ENCODE results near the gene C17orf78. TPM values are rescaled to one million over a fixed set of nuclear protein-coding genes. Genes with fewer than 3 reads are reported as not detected.

C17orf78 gene
- total and polyA plus RNA-seq, 4 donors = 0.57 TPM; not detected in 3

DNA sequence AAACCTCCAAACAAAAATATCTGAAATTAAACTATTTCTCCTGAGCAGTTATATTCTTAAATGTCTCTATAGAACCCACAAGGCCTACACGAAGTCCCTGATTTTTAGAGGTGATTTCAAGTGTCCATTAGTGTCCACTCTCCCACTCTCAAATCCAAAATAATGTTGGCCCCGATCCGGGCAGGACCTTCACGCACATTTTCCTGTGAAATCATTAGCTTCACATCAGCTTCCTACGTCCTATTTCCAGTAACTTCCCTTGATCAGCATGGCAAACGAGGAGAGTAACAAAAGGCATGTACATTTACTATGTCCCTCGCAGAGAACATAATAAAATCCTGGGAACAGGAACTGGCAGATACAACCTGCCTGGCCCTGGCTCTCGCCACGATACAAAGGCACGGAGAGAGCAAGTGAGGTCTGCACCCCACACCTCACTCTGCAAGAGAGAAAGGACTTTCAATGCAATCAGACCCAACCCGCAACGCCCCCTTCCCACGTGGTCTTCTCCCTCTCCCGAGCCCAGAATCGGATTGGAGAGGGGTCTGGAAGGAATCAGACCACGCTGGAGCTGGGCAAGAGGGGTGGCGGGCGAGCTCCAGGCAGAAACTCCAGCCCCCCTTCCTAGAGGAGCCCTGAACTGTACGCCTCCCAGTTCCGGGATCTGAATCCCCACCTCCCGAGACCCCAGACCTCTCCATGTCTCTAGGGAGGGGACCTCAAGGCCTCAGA lies 17.5 kb upstream of the C17orf78 start:
- Histone ChIP-seq H3K9me3 (ENCODE audit: control insufficient read depth, insufficient read depth, low read length) (no peaks in the 10 kb centered on the region), H3K27me3 (ENCODE audit: control insufficient read depth, insufficient read depth, low read length) (no peaks in the 10 kb centered on the region), H3K4me3 (ENCODE audit: low read depth, low read length) (peak overlapping the region; percentile 80), H3K27ac (ENCODE audit: low read depth, low read length) (peak overlapping the region; percentile 81), H3K4me1 (ENCODE audit: control insufficient read depth, insufficient read depth, low read length) (peaks cover 21% of the 10 kb centered on the region), H3K36me3 (ENCODE audit: control insufficient read depth, insufficient read depth, low read length) (no peaks in the 10 kb centered on the region)
- WGBS (ENCODE audit: insufficient coverage) = 1% methylated on average over 18 of the region's 21 CpGs
- DNase-seq (ENCODE audit: low read depth in 4 of 6, low spot score in 6 of 6) = peak; percentile 57 to 93 (median 68)

DNA sequence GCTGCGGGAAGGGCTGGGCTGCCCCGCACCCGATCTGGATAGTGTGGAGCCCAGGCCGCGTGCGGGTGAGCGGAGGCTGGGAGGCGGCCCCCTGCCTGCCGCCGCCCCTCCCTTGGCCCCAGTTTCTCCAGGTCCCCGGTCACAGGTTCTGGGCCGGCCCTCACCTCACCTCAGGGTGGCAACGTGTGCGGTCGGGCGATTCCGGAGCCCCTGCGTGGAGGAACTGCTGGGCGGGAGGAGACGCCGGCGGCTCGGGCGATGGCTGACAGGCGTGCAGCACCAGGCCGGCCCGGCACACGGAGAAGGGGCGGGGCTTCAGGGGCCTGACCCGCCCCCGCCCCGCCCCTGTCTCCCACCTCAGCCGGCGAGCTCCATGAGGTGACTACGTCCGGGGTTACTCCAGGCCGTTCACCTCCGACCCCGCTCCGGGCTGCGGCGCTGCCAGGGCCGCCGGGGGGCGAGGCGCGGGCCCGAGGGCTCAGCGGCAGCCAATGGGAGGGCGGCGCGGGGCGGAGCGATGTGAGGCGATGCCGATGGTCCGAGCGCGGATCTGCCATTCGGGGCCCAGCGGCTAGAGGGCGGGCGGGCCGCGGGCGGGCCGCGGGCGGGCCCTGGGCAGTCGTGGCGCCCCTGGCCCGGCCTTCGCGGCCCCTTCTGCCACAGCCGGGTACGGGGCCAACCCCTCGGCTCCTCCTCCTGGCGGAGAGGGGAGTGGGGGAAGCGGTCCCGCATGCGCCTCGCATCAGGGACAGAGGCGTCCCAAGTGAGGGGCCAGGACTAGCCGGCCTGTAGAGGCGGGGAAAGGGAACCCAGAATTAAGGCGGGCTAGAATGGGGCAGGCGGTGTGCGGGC lies 16.7 kb upstream of the C17orf78 start:
- Histone ChIP-seq H3K4me1 (ENCODE audit: control insufficient read depth, insufficient read depth, low read length) (peaks cover 21% of the 10 kb centered on the region), H3K27ac (ENCODE audit: low read depth, low read length) (peak overlapping the region; percentile 87), H3K9me3 (ENCODE audit: control insufficient read depth, insufficient read depth, low read length) (no peaks in the 10 kb centered on the region), H3K4me3 (ENCODE audit: low read depth, low read length) (peak overlapping the region; percentile 80), H3K27me3 (ENCODE audit: control insufficient read depth, insufficient read depth, low read length) (no peaks in the 10 kb centered on the region), H3K36me3 (ENCODE audit: control insufficient read depth, insufficient read depth, low read length) (no peaks in the 10 kb centered on the region)
- under 1% methylated on average over 80 of the region's 88 CpGs for WGBS (ENCODE audit: insufficient coverage)
- DNase-seq (ENCODE audit: low read depth in 4 of 6, low spot score in 6 of 6) = peak; percentile 64 to 97 (median 82)

DNA sequence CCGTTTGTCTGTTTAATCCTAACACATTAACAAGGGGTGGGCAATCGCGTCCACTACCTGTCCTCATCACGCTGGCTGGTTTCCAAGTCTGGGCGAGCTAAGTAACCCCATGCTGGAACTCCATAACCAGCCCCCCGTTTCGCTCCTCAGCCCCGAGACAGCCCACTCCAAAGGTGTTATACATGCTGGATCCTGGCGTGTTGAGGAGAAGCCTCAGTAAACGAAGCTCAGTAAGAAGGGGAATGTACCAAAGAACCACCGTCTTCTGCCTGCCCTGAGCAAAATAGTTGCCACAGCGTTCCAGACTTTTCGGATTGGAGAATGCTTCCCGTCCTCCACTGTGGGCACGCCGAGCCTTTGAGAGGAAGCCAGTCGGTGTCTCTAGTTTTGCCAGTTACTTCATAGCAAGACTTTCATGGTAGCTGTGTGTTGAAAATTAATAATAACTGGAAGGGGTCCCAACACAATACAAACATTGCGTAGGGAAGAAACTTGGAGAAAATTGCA lies 16.1 kb upstream of the C17orf78 start:
- Histone ChIP-seq H3K36me3 (ENCODE audit: control insufficient read depth, insufficient read depth, low read length) (no peaks in the 10 kb centered on the region), H3K27me3 (ENCODE audit: control insufficient read depth, insufficient read depth, low read length) (no peaks in the 10 kb centered on the region), H3K4me1 (ENCODE audit: control insufficient read depth, insufficient read depth, low read length) (peaks cover 21% of the 10 kb centered on the region), H3K9me3 (ENCODE audit: control insufficient read depth, insufficient read depth, low read length) (no peaks in the 10 kb centered on the region), H3K4me3 (ENCODE audit: low read depth, low read length) (peak overlapping the region; percentile 61), H3K27ac (ENCODE audit: low read depth, low read length) (peak overlapping the region; percentile 87)
- whole genome bisulfite sequencing (ENCODE audit: insufficient coverage) = 13% methylated on average over 14 of the region's 18 CpGs
- no peak for DNase-seq (ENCODE audit: low read depth in 4 of 6, low spot score in 6 of 6)

DNA sequence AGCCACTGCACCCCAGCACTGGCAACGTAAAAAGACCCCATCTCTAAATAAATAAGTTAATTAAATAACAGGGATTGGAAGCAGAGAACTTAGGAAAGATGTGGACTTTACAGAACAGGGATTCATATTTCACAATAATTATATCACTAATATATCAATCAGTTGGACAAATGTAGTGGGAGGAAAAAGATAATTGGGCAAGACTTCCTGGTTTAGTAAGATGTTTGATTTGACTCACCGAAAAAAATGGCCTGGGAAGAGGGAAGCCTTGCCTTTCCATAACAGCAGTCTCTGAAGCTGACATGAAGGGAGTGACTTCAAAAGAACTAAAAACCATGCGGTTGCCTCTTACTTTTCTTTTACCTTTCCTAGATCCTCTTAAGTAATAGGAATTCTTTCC lies 15.2 kb upstream of the C17orf78 start:
- Histone ChIP-seq H3K27ac (ENCODE audit: low read depth, low read length) (no peak overlapping the region), H3K36me3 (ENCODE audit: control insufficient read depth, insufficient read depth, low read length) (no peaks in the 10 kb centered on the region), H3K9me3 (ENCODE audit: control insufficient read depth, insufficient read depth, low read length) (no peaks in the 10 kb centered on the region), H3K27me3 (ENCODE audit: control insufficient read depth, insufficient read depth, low read length) (no peaks in the 10 kb centered on the region), H3K4me1 (ENCODE audit: control insufficient read depth, insufficient read depth, low read length) (peaks cover 21% of the 10 kb centered on the region), H3K4me3 (ENCODE audit: low read depth, low read length) (no peak overlapping the region)
- no peak for DNase-seq (ENCODE audit: low read depth in 4 of 6, low spot score in 6 of 6)
- WGBS (ENCODE audit: insufficient coverage) = no CpG with 5 or more reads among the region's 3 CpGs

DNA sequence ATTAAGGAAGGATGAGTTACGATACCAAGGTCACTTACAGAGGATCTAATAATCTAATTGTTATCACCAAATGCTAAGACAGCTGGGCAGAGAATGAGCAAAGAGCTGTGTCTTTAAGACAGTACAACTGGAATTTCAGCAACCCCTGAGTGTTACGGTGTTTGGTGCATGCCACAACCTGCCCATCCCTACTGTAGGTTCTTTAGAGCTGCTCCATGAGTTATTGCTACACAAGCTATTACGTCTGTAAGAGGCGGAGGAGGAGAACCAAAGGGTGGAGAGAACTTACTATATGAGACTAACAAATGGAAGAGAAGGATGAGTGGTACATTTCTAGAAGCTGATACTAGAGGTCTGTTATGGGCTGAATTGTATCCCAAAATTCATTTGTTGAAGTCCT lies 14.2 kb upstream of the C17orf78 start:
- Histone ChIP-seq H3K27me3 (ENCODE audit: control insufficient read depth, insufficient read depth, low read length) (no peaks in the 10 kb centered on the region), H3K36me3 (ENCODE audit: control insufficient read depth, insufficient read depth, low read length) (no peaks in the 10 kb centered on the region), H3K27ac (ENCODE audit: low read depth, low read length) (no peak overlapping the region), H3K4me1 (ENCODE audit: control insufficient read depth, insufficient read depth, low read length) (peaks cover 19% of the 10 kb centered on the region), H3K9me3 (ENCODE audit: control insufficient read depth, insufficient read depth, low read length) (no peaks in the 10 kb centered on the region), H3K4me3 (ENCODE audit: low read depth, low read length) (no peak overlapping the region)
- no peak for DNase-seq (ENCODE audit: low read depth in 4 of 6, low spot score in 6 of 6)
- no CpG with 5 or more reads among the region's 4 CpGs for WGBS (ENCODE audit: insufficient coverage)

DNA sequence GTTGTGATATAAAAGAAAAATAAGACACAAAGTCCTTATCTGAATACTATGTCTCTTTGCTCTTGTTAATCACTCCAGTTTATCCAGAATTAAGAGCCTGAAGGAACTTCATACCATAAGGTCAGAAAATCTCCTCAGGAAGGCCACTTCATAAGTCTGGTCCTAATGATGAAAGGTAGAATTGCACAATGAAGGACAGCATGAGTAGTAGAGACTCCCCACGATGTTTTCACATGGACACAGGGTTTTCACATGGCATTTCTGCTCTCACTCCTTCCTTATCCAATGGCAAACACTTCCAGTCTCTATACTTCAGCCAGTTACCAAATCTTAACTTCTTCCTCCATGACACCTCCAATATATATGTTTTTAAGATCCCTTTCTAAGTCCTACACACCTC lies 10.2 kb upstream of the C17orf78 start:
- 86% methylated on average over 1 of the region's 1 CpG for WGBS (ENCODE audit: insufficient coverage)
- H3K4me3 ChIP-seq (ENCODE audit: low read depth, low read length) = no peak overlapping the region
- H3K36me3 ChIP-seq (ENCODE audit: control insufficient read depth, insufficient read depth, low read length) = no peaks in the 10 kb centered on the region
- no peaks in the 10 kb centered on the region for H3K4me1 ChIP-seq (ENCODE audit: control insufficient read depth, insufficient read depth, low read length)
- no peak overlapping the region for H3K27ac ChIP-seq (ENCODE audit: low read depth, low read length)
- no peaks in the 10 kb centered on the region for H3K27me3 ChIP-seq (ENCODE audit: control insufficient read depth, insufficient read depth, low read length)
- no peaks in the 10 kb centered on the region for H3K9me3 ChIP-seq (ENCODE audit: control insufficient read depth, insufficient read depth, low read length)
- no peak for DNase-seq (ENCODE audit: low read depth in 4 of 6, low spot score in 6 of 6)

- Histone ChIP-seq H3K4me1 (ENCODE audit: control insufficient read depth, insufficient read depth, low read length) (no peaks in the 10 kb centered on the region), H3K27ac (ENCODE audit: low read depth, low read length) (no peak overlapping the region)
- 60% methylated on average over 1 of the region's 3 CpGs for WGBS (ENCODE audit: insufficient coverage)
These were observed 7.2 kb upstream of the C17orf78 start for GRCh38 chr17:37368577-37368976.

GRCh38 chr17:37373530-37374159 lies 2.1 kb upstream of the C17orf78 start:
- Histone ChIP-seq H3K27ac (ENCODE audit: low read depth, low read length) (no peak overlapping the region), H3K4me3 (ENCODE audit: low read depth, low read length) (no peak overlapping the region)
- WGBS (ENCODE audit: insufficient coverage) = 14% methylated on average over 1 of the region's 4 CpGs

More at GRCh38 chr17:37368577-37368976, 7.2 kb upstream of the C17orf78 start:
- Histone ChIP-seq H3K9me3 (ENCODE audit: control insufficient read depth, insufficient read depth, low read length) (no peaks in the 10 kb centered on the region), H3K27me3 (ENCODE audit: control insufficient read depth, insufficient read depth, low read length) (no peaks in the 10 kb centered on the region), H3K36me3 (ENCODE audit: control insufficient read depth, insufficient read depth, low read length) (no peaks in the 10 kb centered on the region), H3K4me3 (ENCODE audit: low read depth, low read length) (no peak overlapping the region)
- no peak for DNase-seq (ENCODE audit: low read depth in 4 of 6, low spot score in 6 of 6)

GRCh38 chr17:37382056-37382455 lies 6.3 kb downstream of the C17orf78 start:
- no CpG with 5 or more reads among the region's 1 CpG for WGBS (ENCODE audit: insufficient coverage)
- no peak overlapping the region for H3K27ac ChIP-seq (ENCODE audit: low read depth, low read length)
- no peak for DNase-seq (ENCODE audit: low read depth in 4 of 6, low spot score in 6 of 6)
- H3K4me3 ChIP-seq (ENCODE audit: low read depth, low read length) = no peak overlapping the region
- no peaks in the 10 kb centered on the region for H3K27me3 ChIP-seq (ENCODE audit: control insufficient read depth, insufficient read depth, low read length)
- H3K36me3 ChIP-seq (ENCODE audit: control insufficient read depth, insufficient read depth, low read length) = no peaks in the 10 kb centered on the region
- no peaks in the 10 kb centered on the region for H3K9me3 ChIP-seq (ENCODE audit: control insufficient read depth, insufficient read depth, low read length)
- no peaks in the 10 kb centered on the region for H3K4me1 ChIP-seq (ENCODE audit: control insufficient read depth, insufficient read depth, low read length)

More at GRCh38 chr17:37373530-37374159, 2.1 kb upstream of the C17orf78 start:
- peak in 5 of 6 donors; percentile 49 to 91 (median 66) for DNase-seq (ENCODE audit: low read depth in 4 of 6, low spot score in 6 of 6)
- Histone ChIP-seq H3K9me3 (ENCODE audit: control insufficient read depth, insufficient read depth, low read length) (no peaks in the 10 kb centered on the region), H3K36me3 (ENCODE audit: control insufficient read depth, insufficient read depth, low read length) (no peaks in the 10 kb centered on the region), H3K4me1 (ENCODE audit: control insufficient read depth, insufficient read depth, low read length) (no peaks in the 10 kb centered on the region), H3K27me3 (ENCODE audit: control insufficient read depth, insufficient read depth, low read length) (no peaks in the 10 kb centered on the region)

All from spinal cord (tissue), 10 donors.